Epithelial cell of proximal tubule (primary cell): ENCODE data around the gene KCNJ4. TPM values are rescaled to one million over a fixed set of nuclear protein-coding genes. Genes with fewer than 3 reads are reported as not detected.
A peak's percentile ranks its signal among the peaks of the same experiment; 100 is the strongest.

Source experiments
- DNase-seq: peaks from one replicate; pipeline ENCODE4 v3.0.0-alpha.2; 2011; ENCODE audit warnings: low read depth
- H3K4me3 ChIP-seq: 2 replicates; pipeline ENCODE4 v1.5.1; 2011; ENCODE audit warnings: low read depth, mild to moderate bottlenecking, low read length
- total RNA-seq: library from RNA; depleted of rRNA; stranded (reverse); fragments of >200 nt; gene quantifications from 2 replicates; pipeline ENCODE4 v1.2.3, GENCODE V29; 2015
- TF ChIP-seq, protein P1 (sequence below): conservative IDR thresholded peaks from 2 replicates; pipeline ENCODE4 v1.5.1; 2012; ENCODE audit warnings: low read depth, mild to moderate bottlenecking, low read length

KCNJ4 gene
- total RNA-seq, 1 donor from 2014 or later: not detected

DNA sequence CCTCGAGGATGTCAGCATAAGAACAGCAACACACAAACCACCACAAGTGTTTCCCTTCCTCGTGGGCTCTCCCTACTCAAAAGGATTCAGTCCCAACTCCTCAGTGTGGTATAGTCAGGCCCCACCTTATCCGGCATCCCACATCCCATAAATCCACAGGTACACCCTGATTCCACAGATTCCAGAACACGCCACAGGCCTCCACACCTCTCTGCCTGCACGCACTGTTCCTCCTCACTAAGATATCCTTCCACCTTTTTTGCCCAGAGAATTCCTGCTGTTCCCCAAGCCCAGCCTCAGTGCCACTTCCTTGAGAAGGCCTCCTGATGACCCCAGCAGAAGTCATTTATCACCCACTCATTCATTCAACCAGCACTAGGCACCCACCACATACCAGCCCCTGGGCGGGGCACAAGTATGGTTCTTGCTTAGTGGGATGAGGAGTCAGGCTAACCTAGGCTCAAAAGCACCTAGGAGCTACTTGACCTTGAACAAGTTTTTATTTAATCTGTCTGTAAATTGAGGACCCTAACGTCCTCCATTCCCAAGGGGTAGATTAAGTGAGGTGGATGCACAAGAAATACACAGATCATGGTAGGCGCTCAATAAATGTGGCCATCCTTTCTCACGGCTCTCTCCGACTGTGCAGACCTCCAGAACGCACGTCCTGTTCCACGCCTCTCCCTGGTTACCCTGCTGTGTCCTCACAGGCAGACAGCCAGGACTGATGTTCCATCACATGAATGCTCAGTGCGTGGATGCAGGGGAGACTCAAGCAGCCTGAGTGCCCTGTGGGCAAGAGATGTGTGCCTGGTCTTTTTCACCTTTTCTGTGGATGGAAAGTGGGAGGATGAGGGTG, 2.1 kb upstream of the KCNJ4 start:
- H3K4me3 ChIP-seq: no peak overlapping the region
- TF ChIP-seq, protein P1, sequence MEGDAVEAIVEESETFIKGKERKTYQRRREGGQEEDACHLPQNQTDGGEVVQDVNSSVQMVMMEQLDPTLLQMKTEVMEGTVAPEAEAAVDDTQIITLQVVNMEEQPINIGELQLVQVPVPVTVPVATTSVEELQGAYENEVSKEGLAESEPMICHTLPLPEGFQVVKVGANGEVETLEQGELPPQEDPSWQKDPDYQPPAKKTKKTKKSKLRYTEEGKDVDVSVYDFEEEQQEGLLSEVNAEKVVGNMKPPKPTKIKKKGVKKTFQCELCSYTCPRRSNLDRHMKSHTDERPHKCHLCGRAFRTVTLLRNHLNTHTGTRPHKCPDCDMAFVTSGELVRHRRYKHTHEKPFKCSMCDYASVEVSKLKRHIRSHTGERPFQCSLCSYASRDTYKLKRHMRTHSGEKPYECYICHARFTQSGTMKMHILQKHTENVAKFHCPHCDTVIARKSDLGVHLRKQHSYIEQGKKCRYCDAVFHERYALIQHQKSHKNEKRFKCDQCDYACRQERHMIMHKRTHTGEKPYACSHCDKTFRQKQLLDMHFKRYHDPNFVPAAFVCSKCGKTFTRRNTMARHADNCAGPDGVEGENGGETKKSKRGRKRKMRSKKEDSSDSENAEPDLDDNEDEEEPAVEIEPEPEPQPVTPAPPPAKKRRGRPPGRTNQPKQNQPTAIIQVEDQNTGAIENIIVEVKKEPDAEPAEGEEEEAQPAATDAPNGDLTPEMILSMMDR: no peak
- DNase-seq: no peak

DNA sequence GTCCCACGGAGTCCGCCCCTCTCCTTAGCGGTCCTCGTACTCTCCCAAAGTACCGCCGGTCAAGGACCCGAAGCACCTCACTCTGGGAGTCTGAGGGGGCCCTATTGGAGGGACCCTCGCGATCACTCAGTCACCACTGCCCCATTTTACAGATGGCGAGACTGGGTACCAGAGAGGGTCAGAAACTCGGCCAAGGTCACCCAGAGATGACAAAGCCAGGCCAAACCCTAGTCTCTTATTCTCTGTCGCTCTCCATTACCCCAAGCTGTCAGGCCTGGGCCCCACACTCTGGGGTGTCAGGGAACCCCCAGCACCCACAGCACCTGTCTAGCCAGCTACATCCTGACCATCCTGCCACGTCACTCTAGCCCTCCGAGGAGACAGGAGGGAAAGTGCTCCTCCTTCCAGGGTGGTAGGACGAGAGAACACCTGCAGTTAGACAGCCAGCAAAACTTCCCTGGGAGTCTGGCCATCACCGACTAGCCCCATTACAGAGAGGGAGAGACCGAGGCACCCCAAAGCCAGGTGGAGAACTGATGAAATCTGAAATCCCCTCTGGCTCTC, 1.4 kb upstream of the KCNJ4 start:
- no peak for DNase-seq
- TF ChIP-seq, protein P1: no peak
- H3K4me3 ChIP-seq: no peak overlapping the region

DNA sequence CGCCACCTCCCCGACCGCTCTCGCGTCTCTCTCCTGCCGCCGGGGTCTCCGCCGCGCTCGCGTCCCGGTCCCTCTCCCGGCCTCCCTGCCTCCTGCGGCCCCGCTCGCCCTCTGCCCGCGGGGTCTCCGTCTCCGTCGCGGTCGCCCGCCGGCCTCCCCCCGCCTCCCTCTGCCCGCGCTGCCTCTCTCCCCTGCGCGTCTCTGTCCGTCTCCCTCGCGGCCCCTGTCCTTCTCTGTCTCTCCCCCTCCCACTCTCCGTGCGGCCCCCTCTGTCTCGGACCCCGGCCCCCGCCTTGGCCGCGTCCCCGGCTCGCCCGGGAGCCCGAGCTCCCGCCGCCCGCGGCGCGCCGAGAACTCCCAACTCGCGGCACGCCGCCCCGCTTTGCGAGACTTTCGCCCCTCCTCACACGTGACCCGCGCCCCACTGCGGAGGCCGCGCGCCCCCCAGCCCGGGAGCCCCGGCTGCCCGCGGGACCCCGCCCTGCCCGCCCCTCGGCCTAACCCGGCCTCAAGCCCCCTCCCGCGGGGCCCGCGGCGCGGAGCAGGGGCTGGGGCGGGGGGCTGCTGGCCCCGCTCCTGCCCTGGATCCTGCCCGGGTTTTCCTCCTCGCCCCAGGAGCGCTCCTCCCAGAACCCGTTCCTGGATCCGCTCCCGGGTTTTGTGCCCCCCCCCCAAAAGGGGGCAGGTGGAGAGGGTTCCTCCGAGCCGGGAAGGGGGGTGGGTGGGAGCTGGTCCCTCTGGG, 702 bp upstream of the KCNJ4 start:
- TF ChIP-seq, protein P1: no peak
- H3K4me3 ChIP-seq: peak overlapping the region; percentile 18
- no peak for DNase-seq

DNA sequence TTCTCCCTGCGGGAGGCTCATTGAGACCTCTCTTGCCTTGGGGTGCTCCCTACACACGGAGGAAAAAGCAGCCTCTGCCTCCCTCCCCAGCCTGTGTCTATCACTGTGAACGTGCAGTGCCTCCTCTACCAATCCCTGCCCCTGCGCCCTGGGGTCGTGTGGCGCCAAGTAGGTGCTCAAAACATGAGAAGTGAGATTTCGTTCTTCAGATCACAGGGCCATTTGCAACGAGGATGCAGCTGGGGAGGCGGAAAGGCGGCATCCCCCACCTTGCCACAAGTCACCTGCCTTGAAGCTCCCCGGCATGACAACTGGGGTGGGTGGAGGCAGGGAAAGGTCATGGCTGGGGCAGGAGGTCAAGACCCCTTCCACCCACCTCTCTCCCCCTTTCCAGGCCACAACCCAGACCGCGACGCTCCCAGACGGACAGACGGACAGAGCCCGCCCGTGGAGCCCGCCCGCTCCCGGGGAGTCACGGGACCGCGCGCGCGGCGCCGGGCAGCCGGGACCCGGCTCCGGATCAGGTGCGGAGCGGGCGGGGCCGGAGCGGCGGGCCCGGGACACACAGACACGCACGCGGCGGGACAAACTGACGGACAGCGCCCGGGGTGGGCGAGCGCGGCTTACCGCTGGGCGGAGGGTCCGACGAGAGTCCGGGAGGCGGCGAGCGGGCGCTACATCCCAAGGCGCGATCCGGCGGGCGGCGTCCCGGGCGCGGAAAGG, 485 bp downstream of the KCNJ4 start:
- DNase-seq: no peak
- TF ChIP-seq, protein P1: no peak
- no peak overlapping the region for H3K4me3 ChIP-seq

DNA sequence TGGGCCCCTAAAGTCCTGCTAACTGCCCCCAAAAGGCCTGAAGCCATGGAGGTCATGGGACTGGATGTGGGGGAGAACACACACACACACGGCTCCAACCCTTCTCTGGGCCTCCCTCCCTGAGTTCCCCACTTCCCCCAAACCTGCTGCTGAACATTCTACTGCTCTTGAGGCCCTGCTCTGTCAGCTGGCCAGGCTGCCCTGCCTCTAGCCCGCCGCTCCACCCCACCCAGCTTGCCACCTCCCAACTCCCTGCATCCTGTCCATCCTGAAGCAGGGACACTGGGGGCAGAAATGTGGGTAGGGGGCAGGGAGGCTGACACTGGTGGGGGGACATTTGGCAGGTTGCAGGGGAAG, 1.0 kb downstream of the KCNJ4 start:
- DNase-seq: no peak
- no peak overlapping the region for H3K4me3 ChIP-seq

DNA sequence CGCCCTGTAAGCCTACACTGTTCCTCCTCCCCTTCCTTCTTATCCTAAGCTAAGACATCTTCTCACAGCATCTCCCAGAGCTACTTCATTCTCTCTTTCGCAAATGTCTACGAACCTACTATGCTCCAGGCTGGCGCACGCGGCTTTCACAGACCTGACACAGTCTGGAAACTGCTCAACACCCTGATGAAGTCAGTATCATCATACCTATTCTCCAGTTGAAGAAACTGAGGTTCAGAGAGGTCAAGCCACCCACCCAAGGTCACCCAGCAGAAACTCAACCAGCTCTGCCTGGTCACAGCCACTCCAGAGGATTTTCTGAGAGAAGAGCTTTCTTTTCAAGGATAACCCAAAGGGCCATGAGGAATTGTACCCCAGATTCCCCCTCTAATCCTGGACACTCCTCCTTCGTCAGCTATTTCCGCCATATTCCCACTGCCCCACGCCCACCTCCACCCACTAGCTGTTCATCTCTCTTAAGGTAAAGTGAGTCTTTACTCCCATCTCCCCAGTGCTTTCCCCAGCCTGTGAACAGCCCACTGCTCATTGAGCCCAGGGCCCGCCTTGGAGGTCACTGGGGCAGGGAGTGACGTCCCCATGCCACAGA, 1.8 kb downstream of the KCNJ4 start:
- TF ChIP-seq, protein P1: no peak
- DNase-seq: no peak
- no peak overlapping the region for H3K4me3 ChIP-seq

More for the DNA sequence above, 1.0 kb downstream of the KCNJ4 start:
- TF ChIP-seq, protein P1: no peak
